D721Med (cell line): ENCODE measurements around the gene PIGU.
"Not testable (repeated sequence)": the region's sequence is repeated elsewhere in the genome, so short reads cannot be mapped to it uniquely, and the experiment has no call there.

Source experiments
- DNase-seq: peaks from one replicate; pipeline ENCODE4 v3.0.0; 2011; ENCODE audit warnings: low spot score; ENCODE audit not compliant: insufficient read length
- FAIRE-seq: peaks from 2 replicates; lab custom pipeline; 2011; peaks lifted over from hg19 to GRCh38; lab: Jason Lieb, UNC
- CTCF ChIP-seq: IDR thresholded peaks from 2 replicates; pipeline ENCODE4 v1.5.1; 2012; ENCODE audit warnings: mild to moderate bottlenecking, control low read depth; ENCODE audit not compliant: insufficient read depth; ENCODE audit errors: missing control alignments

Gene PIGU

GRCh38 chr20:34627458-34627857, 49.4 kb downstream of the PIGU start:
- DNase-seq (no peak), FAIRE-seq (no peak)
- TF ChIP-seq CTCF: no peak

GRCh38 chr20:34626992-34627391, 49.9 kb downstream of the PIGU start:
- FAIRE-seq (no peak), DNase-seq (no peak)
- TF ChIP-seq CTCF: no peak

GRCh38 chr20:34624629-34625028, 52.3 kb downstream of the PIGU start:
- FAIRE-seq: no peak
- no peak for TF ChIP-seq CTCF
- no peak for DNase-seq

GRCh38 chr20:34622821-34623451, 54.0 kb downstream of the PIGU start:
- no peak for TF ChIP-seq CTCF
- DNase-seq: no peak
- no peak for FAIRE-seq

- FAIRE-seq: no peak
- no peak for DNase-seq
- TF ChIP-seq CTCF: no peak
Measured at GRCh38 chr20:34621383-34622367, 55.2 kb downstream of the PIGU start.

- no peak for FAIRE-seq
- no peak for TF ChIP-seq CTCF
- no peak for DNase-seq
Measured at GRCh38 chr20:34621036-34621343, 55.9 kb downstream of the PIGU start.

- no peak for TF ChIP-seq CTCF
- FAIRE-seq: no peak
- DNase-seq: no peak
Measured at GRCh38 chr20:34618676-34619075, 58.2 kb downstream of the PIGU start.

- FAIRE-seq, DNase-seq: not testable (repeated sequence)
Measured at GRCh38 chr20:34616913-34617312, 60.0 kb downstream of the PIGU start.
